Measurements from ENCODE around the gene CARS2.
A peak's percentile ranks its signal among the peaks of the same experiment; 100 is the strongest.
"Not testable (repeated sequence)": the region's sequence is repeated elsewhere in the genome, so short reads cannot be mapped to it uniquely, and the experiment has no call there.

Gene CARS2

DNA sequence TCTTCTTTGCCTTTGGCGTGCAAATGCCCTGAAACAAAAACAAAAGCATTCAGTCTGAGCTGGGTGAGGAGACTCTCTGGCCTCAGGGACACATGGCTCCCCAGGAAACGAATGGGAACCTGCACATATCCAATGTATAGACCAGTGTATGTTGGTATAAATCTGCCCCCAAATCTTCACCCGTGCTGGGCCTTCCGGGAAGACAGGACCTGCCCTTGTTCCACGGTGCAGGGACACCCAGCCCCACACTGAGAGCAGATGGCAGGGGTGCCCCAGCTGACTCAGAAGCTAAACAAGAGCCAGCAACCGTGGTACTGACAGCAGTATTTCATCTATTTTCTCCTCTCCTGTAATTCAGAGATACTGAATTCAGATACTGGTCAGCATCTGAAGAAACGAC, 42.4 kb downstream of the CARS2 start:
- Histone ChIP-seq H3K4me3 (ENCODE audit: low read depth in 1 of 2, low read length in 1 of 2) (peak overlapping the region; percentile 64), H3K36me3 (peaks cover 27% of the 10 kb centered on the region), H3K4me1 (ENCODE audit: control insufficient read depth in 1 of 2, insufficient read depth in 1 of 2, low read depth in 1 of 2, low read length in 1 of 2) (peaks cover 78 to 88% of the 10 kb centered on the region in 2 experiments)

DNA sequence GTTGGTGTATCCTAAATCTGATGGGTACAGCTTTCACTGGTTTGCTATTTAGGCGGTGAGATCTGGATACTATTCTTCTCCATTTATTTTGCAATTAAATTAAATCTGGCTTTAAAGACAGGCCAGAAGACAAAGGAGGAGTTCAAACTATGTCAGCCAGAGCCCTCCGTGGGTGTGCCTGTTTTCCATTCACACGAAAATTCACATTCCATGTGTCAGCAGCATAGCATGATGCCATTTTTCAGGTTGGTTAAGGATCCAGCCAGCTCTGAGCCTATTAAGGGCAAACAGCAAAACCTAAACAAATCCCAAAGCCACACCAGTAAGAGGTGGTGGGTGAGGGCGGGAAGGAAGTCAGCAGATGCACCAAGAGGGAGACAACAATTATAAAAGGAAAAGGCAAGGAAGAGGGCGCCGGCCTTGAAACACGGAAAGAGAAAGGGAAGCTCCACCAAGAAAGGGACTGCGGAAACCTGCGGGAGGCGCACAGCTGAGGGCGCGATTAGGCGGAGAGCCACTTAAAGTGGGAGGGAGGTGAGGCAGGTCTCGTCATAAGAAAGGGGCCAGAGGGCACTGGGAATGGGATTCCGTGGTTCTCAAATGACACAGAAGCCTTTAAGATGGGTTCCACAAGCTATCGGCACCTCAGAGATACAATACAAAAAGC, 43.0 kb downstream of the CARS2 start:
- H3K27ac ChIP-seq, result peak overlapping the region; percentile 90
- TF ChIP-seq, protein P1, sequence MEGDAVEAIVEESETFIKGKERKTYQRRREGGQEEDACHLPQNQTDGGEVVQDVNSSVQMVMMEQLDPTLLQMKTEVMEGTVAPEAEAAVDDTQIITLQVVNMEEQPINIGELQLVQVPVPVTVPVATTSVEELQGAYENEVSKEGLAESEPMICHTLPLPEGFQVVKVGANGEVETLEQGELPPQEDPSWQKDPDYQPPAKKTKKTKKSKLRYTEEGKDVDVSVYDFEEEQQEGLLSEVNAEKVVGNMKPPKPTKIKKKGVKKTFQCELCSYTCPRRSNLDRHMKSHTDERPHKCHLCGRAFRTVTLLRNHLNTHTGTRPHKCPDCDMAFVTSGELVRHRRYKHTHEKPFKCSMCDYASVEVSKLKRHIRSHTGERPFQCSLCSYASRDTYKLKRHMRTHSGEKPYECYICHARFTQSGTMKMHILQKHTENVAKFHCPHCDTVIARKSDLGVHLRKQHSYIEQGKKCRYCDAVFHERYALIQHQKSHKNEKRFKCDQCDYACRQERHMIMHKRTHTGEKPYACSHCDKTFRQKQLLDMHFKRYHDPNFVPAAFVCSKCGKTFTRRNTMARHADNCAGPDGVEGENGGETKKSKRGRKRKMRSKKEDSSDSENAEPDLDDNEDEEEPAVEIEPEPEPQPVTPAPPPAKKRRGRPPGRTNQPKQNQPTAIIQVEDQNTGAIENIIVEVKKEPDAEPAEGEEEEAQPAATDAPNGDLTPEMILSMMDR (IDR thresholded peaks at IDR 0.05), result no peak

More for the DNA sequence above, 42.4 kb downstream of the CARS2 start:
- H3K9me3 ChIP-seq, result no peaks in the 10 kb centered on the region
- H3K27ac ChIP-seq, result peak overlapping the region; percentile 90
- no peaks in the 10 kb centered on the region for H3K27me3 ChIP-seq
- TF ChIP-seq, protein P1 (IDR thresholded peaks at IDR 0.05), result no peak

DNA sequence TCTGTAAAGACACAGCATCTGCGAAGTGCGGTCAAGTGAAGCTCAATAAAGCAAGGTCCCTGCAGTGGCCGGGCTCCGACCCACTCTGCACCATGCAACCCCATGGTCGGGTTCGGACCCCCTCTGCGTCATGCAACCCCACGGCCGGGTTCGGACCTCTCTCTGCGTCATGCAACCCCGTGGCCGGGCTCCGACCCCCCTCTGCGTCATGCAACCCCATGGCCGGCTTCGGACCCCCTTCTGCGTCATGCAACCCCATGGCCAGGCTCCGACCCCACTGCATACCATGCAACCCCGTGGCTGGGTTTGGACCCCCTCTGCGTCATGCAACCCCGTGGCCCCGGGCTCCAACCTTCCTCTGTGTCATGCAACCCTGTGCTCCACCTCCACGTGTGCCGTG, 43.8 kb downstream of the CARS2 start:
- H3K4me1 ChIP-seq (ENCODE audit: control insufficient read depth in 1 of 2, insufficient read depth in 1 of 2, low read depth in 1 of 2, low read length in 1 of 2), result peaks cover 84 to 99% of the 10 kb centered on the region in 2 experiments
- peak overlapping the region; percentile 90 for H3K27ac ChIP-seq
- no peaks in the 10 kb centered on the region for H3K27me3 ChIP-seq
- no peak overlapping the region for H3K4me3 ChIP-seq (ENCODE audit: low read depth in 1 of 2, low read length in 1 of 2)
- TF ChIP-seq, protein P1 (IDR thresholded peaks at IDR 0.05), result no peak
- H3K36me3 ChIP-seq, result peaks cover 27% of the 10 kb centered on the region
- no peaks in the 10 kb centered on the region for H3K9me3 ChIP-seq

More for the DNA sequence above, 43.0 kb downstream of the CARS2 start:
- peaks cover 84 to 94% of the 10 kb centered on the region in 2 experiments for H3K4me1 ChIP-seq (ENCODE audit: control insufficient read depth in 1 of 2, insufficient read depth in 1 of 2, low read depth in 1 of 2, low read length in 1 of 2)
- H3K4me3 ChIP-seq (ENCODE audit: low read depth in 1 of 2, low read length in 1 of 2), result peak overlapping the region in 1 of 2 experiments; percentile 64
- no peaks in the 10 kb centered on the region for H3K27me3 ChIP-seq
- no peaks in the 10 kb centered on the region for H3K9me3 ChIP-seq
- peaks cover 27% of the 10 kb centered on the region for H3K36me3 ChIP-seq

DNA sequence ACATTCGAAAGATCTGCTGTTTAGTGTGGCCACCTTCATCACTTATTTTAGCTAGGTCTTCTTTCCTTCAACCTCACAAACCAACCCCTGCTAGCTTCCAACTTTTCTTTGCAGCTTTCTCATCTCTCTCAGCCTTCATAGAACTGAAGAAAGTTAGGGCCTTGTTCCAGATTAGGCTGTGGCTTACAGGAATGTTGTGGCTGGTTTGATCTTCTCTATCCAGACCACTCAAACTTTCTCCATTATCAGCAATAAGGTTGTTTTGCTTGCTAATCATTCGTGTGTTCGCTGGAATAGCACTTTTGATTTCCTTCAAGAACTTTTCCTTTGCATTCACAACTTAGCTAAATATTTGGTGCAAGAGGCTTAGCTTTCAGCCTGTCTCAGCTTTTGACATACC, 44.7 kb downstream of the CARS2 start:
- peaks cover 77 to 93% of the 10 kb centered on the region in 2 experiments for H3K4me1 ChIP-seq (ENCODE audit: control insufficient read depth in 1 of 2, insufficient read depth in 1 of 2, low read depth in 1 of 2, low read length in 1 of 2)
- no peaks in the 10 kb centered on the region for H3K9me3 ChIP-seq
- no peak overlapping the region for H3K4me3 ChIP-seq (ENCODE audit: low read depth in 1 of 2, low read length in 1 of 2)
- H3K36me3 ChIP-seq, result peaks cover 27% of the 10 kb centered on the region
- TF ChIP-seq, protein P1 (IDR thresholded peaks at IDR 0.05), result no peak
- no peaks in the 10 kb centered on the region for H3K27me3 ChIP-seq
- H3K27ac ChIP-seq, result peak overlapping the region; percentile 90

DNA sequence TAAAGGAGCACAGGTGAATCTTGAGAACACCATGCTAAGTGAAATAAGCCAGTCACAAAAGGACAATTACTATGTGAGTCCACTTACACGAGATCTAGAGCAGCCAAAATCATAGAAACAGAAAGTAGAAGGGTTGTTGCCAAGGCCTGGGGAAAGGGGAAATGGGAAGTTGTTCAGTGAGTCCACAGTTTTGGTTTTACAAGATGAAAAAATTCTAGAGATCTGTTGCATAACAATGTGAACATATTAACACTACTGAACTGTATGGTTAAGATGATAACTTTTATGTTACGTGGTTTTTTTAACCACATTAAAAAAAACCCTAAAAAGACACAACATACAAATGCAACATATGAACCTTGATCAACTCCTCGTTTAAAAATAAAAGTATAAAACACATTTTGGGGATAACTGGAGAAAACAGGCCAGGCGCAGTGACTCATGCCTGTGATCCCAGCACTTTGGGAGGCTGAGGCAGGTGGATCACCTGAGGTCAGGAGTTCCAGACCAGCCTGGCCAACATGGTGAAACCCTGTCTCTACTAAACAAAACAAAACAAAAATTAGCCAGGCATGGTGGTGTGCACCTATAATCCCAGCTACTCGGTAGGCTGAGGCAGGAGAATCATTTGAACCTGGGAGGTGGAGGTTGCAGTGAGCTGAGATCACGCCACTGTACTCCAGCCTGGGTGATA, 47.6 kb downstream of the CARS2 start:
- not testable (repeated sequence) for H3K27me3 ChIP-seq, H3K9me3 ChIP-seq
- peak overlapping the region; percentile 93 for H3K27ac ChIP-seq
- H3K4me3 ChIP-seq (ENCODE audit: low read depth in 1 of 2, low read length in 1 of 2), result peak overlapping the region; percentile 36 to 54
- H3K4me1 ChIP-seq (ENCODE audit: control insufficient read depth in 1 of 2, insufficient read depth in 1 of 2, low read depth in 1 of 2, low read length in 1 of 2), result peaks cover 49 to 64% of the 10 kb centered on the region in 2 experiments
- H3K36me3 ChIP-seq, result peaks cover 44% of the 10 kb centered on the region

DNA sequence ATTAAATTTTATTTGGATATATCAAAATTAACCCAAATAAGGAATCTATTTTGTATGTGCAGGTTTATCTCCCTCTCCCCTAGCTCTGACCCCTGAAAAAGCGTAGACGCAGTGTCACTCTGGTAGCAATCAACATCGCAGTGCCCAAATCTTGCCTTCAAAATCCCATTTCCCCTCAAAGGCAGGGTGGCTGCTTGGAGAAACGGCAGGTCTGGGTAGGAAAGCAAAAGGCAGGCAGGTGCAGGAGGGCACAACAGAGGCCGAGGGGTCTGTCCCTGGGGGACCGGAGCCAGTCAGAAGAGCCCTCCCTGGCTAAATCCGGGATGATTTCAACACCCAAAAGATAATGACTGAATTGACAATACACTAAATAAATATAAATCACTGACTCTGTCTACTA, 48.7 kb downstream of the CARS2 start:
- no peaks in the 10 kb centered on the region for H3K27me3 ChIP-seq
- TF ChIP-seq, protein P1 (IDR thresholded peaks at IDR 0.05), result no peak
- H3K4me3 ChIP-seq (ENCODE audit: low read depth in 1 of 2, low read length in 1 of 2), result peak overlapping the region in 1 of 2 experiments; percentile 54
- H3K4me1 ChIP-seq (ENCODE audit: control insufficient read depth in 1 of 2, insufficient read depth in 1 of 2, low read depth in 1 of 2, low read length in 1 of 2), result peaks cover 39 to 53% of the 10 kb centered on the region in 2 experiments
- H3K9me3 ChIP-seq, result no peaks in the 10 kb centered on the region
- peak overlapping the region; percentile 93 for H3K27ac ChIP-seq
- peaks cover 44% of the 10 kb centered on the region for H3K36me3 ChIP-seq
